ENCODE measurements around the gene RPUSD4.

Gene RPUSD4

DNA sequence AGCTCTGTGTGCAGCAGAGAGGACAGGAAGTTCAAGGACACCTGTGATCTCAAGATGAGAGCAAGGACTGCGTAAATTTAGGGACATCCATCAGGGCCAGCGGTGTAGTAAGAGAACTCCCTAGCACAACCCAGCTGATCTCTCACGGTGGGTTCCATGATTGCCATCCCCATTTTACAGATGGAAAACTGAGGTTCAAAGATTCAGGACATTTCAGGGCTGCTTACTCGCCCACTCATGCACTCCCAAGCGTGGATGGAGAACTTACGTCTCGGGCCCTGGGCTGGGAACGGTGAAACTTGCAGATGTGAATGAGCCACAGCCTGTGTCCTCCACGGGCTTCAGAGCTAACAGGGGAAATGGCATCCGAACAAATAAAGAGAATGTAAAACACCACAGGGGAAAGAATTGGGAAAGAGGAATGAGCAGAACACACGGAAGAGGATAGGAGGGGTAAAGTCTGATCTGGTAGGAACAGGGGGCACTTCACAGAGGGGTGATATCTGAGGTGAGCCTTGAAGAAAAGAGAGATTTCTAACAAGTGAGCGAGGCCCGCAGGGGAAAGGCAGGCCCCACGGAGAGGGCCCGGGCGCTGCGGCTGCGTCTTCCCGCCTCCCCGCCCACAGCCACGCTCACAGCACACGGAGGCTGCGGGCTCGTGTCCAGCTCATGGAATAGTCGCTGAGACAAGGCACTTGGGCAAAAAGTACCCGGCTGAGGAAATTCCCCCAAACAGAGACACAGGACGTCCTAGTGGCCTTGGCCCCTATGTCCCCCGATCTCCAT lies 55.9 kb downstream of the RPUSD4 start:
- no peak for DNase-seq

GRCh38 chr11:126154691-126155090 lies 56.8 kb downstream of the RPUSD4 start:
- DNase-seq = no peak

- DNase-seq = no peak
These were observed 57.5 kb downstream of the RPUSD4 start for GRCh38 chr11:126153972-126154371.

DNA sequence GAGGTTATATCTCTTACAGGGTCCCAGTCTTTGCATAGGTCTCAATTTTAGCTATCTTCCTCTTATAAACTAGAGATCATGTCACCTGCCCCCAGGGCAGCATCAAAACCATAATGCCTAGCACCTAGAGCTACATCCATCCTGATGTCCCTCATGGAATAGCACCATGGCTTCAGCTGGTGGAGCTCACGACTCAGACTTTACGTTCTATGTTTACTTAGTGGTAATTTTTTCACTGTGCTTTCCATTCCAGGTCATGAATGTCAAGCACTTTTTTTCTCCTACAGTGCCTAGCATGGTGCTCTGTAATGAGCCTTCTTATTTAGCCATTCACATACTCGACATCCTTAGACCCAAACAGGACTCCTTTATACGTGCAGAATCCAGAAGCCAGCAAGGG lies 58.4 kb downstream of the RPUSD4 start:
- DNase-seq = no peak

GRCh38 chr11:126152586-126152985 lies 58.9 kb downstream of the RPUSD4 start:
- no peak for DNase-seq

DNA sequence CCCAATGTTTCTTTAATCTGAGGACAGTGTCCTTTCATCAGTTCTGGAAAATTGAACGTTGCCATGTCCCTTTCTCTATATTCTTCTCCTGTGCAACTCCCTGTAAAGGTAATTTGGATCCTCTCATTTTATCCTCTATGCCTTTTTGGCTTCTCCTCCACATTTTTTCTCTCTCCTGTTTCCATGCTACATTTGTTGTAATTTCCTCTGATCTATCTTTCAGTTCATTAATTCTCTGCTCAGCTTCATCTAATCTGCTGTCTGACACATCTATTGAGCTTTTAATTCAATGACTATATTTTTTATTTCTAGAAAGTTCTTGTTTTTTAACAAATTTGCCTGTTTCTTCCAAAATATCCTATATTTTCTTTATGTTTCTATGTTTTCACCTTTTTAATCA lies 59.3 kb downstream of the RPUSD4 start:
- DNase-seq = no peak
